Esophagus muscularis mucosa (tissue), 4 donors: Measurements from ENCODE around the gene RIMS1. TPM values are rescaled to one million over a fixed set of nuclear protein-coding genes. Genes with fewer than 3 reads are reported as not detected.
A peak's percentile ranks its signal among the peaks of the same experiment; 100 is the strongest.

Source experiments
- DNase-seq: peaks from one replicate; pipeline ENCODE4 v3.0.0-alpha.2; 2017; ENCODE audit errors: extremely low spot score
- H3K27ac ChIP-seq, 4 donors: fragments of 200-600 bp; sonication (generic); replicated peaks in 1 of 4; 1 replicate in 3 of 4; 2 replicates in 1 of 4; pipeline ENCODE4 v1.5.1; 2016 to 2019; ENCODE audit warnings: mild to moderate bottlenecking in 1 of 4
- H3K27me3 ChIP-seq, 4 donors: fragments of 200-600 bp; sonication (generic); one replicate each; pipeline versions ENCODE4 v1.5.1 to v1.6.0; 2016 to 2019
- H3K36me3 ChIP-seq, 4 donors: fragments of 200-600 bp; sonication (generic); one replicate each; pipeline ENCODE4 v1.5.1; 2016 to 2019
- H3K4me1 ChIP-seq, 4 donors: fragments of 200-600 bp; sonication (generic); one replicate each; pipeline ENCODE4 v1.5.1; 2016 to 2019
- H3K4me3 ChIP-seq, 4 donors: fragments of 200-600 bp; sonication (generic); 1 replicate in 2 of 4; 2 replicates in 2 of 4; pipeline ENCODE4 v1.5.1; 2016 to 2019; ENCODE audit warnings: mild to moderate bottlenecking in 4 of 4, moderate library complexity in 1 of 4
- H3K9me3 ChIP-seq, 4 donors: fragments of 200-600 bp; sonication (generic); 1 replicate in 3 of 4; 2 replicates in 1 of 4; pipeline ENCODE4 v1.5.1; 2016 to 2019
- EP300 ChIP-seq: sonication (generic); formaldehyde crosslinking; IDR thresholded peaks from one replicate; pipeline ENCODE4 v1.6.1; 2017; ENCODE audit warnings: antibody characterized with exemption
- POLR2A ChIP-seq: fragments of 450-650 bp; IDR thresholded peaks from one replicate; pipeline ENCODE4 v1.6.1; 2017; ENCODE audit warnings: antibody characterized with exemption, moderate library complexity, mild to moderate bottlenecking, low read depth
- POLR2AphosphoS5 ChIP-seq, 2 donors: sonication (generic); formaldehyde crosslinking; IDR thresholded peaks; one replicate each; pipeline ENCODE4 v1.6.1; 2017; ENCODE audit warnings: antibody characterized with exemption in 2 of 2
- WGBS: methylation state at CpG from one replicate; pipeline ENCODE4 v1.1.5; 2018; 5-methylcytosine and 5-hydroxymethylcytosine counted together
- intact Hi-C: fragments of 100-400 bp; cut with DNase I; formaldehyde crosslinking; loops from one replicate; pipeline ENCODE4 v1.15.1; 2023
- total RNA-seq, 4 donors: library from RNA; depleted of rRNA; stranded (reverse); fragments of >200 nt; gene quantifications; one replicate each; pipeline versions ENCODE4 v1.1.0 to v1.2.1, GENCODE V29; 2016
- TF ChIP-seq, protein P1 (sequence below), 3 experiments: fragments of 200-600 bp in 2 of 3; fragments of 450-650 bp in 1 of 3; sonication (generic) in 2 of 3; IDR thresholded peaks; one replicate each; pipeline ENCODE4 v1.5.1; 2017 to 2019; ENCODE audit warnings: antibody characterized with exemption in 3 of 3, mild to moderate bottlenecking in 2 of 3, moderate library complexity in 1 of 3

RIMS1 gene
- total RNA-seq, 4 donors from 2014 or later = 35.4 to 88.6 (median 54.0) TPM

DNA sequence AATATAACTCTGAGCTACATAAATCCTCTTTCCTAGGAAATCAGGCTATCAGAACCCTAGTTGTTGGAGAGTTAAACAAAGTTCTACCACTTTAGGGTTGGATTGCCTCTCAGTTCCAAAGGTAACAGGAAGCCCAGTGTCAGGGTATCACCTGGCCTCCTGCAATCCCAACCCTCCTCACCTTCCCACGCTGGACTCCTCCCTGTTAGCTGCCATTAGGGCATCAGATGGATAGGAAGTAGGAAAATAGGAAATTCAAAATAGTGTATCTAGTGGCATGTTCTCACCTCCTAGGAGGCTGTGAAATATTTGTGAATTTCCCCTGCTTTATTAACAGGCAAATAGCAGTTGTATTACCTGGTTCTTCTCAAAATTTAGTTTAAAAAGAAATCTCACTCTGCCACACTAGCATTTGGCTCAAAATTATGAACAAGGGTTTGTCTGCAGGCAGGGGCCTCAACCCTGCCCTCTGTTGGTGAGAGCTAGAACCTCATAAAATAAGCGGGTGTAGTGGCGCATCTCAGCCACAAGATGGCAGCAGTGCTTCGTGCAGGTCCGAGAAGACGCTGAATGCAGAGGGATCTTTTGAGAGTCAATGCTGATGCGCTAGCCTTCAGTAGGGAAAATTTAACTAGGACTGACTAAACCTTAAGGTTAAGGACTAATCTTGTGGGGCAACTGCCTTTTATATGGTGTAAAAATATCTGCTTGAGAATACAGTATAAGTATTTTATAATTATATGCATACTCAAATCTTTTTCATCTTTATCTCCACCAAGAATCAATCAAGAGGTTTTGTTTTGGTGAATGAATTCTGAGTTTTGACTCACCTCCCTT, 525.7 kb downstream of the RIMS1 start:
- DNase-seq = no peak
- Histone ChIP-seq H3K36me3 (no peaks in the 10 kb centered on the region), H3K27ac (no peak overlapping the region), H3K9me3 (no peaks in the 10 kb centered on the region), H3K4me3 (no peak overlapping the region), H3K4me1 (no peaks in the 10 kb centered on the region), H3K27me3 (no peaks in the 10 kb centered on the region)
- intact Hi-C loops = loop anchor here (2.0 to 10.0 kb wide), 4 partner anchors 170 to 913 kb away; no protein-coding TSS in a partner anchor
- 7% methylated on average over 7 of the region's 7 CpGs for WGBS
- TF ChIP-seq POLR2A = no peak
- TF ChIP-seq POLR2AphosphoS5 (IDR thresholded peaks at IDR 0.05) = peak in 1 of 2 donors; percentile 26
- TF ChIP-seq, protein P1, sequence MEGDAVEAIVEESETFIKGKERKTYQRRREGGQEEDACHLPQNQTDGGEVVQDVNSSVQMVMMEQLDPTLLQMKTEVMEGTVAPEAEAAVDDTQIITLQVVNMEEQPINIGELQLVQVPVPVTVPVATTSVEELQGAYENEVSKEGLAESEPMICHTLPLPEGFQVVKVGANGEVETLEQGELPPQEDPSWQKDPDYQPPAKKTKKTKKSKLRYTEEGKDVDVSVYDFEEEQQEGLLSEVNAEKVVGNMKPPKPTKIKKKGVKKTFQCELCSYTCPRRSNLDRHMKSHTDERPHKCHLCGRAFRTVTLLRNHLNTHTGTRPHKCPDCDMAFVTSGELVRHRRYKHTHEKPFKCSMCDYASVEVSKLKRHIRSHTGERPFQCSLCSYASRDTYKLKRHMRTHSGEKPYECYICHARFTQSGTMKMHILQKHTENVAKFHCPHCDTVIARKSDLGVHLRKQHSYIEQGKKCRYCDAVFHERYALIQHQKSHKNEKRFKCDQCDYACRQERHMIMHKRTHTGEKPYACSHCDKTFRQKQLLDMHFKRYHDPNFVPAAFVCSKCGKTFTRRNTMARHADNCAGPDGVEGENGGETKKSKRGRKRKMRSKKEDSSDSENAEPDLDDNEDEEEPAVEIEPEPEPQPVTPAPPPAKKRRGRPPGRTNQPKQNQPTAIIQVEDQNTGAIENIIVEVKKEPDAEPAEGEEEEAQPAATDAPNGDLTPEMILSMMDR (IDR thresholded peaks at IDR 0.05) = peak in 2 of 3 experiments; percentile 100

DNA sequence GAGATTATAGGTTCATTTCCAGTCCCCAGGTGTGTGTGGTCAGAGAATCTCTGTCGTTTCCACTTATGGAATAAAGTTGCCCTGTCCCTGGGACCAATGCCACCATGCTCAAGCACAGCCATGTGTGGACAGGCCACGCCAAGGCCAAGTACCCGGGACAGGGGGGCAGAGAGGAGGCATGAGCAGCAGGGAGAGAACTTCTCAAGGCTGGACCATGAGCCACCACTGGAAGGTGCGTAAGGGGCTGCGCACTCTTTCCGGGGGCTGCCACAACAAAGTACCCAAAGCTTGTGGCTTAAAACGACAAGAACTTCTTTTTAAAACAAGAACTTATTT, 526.3 kb downstream of the RIMS1 start:
- no peaks in the 10 kb centered on the region for H3K4me1 ChIP-seq
- TF ChIP-seq, protein P1 (IDR thresholded peaks at IDR 0.05) = no peak
- TF ChIP-seq POLR2A = no peak
- no peak for TF ChIP-seq EP300
- H3K27ac ChIP-seq = no peak overlapping the region
- intact Hi-C loops = loop anchor here (2.0 to 10.0 kb wide), 4 partner anchors 170 to 912 kb away; no protein-coding TSS in a partner anchor
- H3K9me3 ChIP-seq = no peaks in the 10 kb centered on the region
- no peaks in the 10 kb centered on the region for H3K27me3 ChIP-seq
- DNase-seq = no peak
- H3K36me3 ChIP-seq = no peaks in the 10 kb centered on the region
- no peak overlapping the region for H3K4me3 ChIP-seq
- WGBS = 84% methylated on average over 7 of the region's 7 CpGs

GRCh38 chr6:72413884-72414283, 527.5 kb downstream of the RIMS1 start:
- Histone ChIP-seq H3K36me3 (no peaks in the 10 kb centered on the region), H3K9me3 (no peaks in the 10 kb centered on the region), H3K4me3 (no peak overlapping the region), H3K27me3 (no peaks in the 10 kb centered on the region), H3K27ac (no peak overlapping the region), H3K4me1 (no peaks in the 10 kb centered on the region)
- TF ChIP-seq POLR2A (no peak), POLR2AphosphoS5 (IDR thresholded peaks at IDR 0.05) (no peak), EP300 (no peak)
- TF ChIP-seq, protein P1 (IDR thresholded peaks at IDR 0.05) = no peak
- DNase-seq = no peak
- intact Hi-C loops = loop anchor here (2.0 to 10.0 kb wide), 4 partner anchors 168 to 911 kb away; no protein-coding TSS in a partner anchor
- WGBS = 73% methylated on average over 9 of the region's 9 CpGs

DNA sequence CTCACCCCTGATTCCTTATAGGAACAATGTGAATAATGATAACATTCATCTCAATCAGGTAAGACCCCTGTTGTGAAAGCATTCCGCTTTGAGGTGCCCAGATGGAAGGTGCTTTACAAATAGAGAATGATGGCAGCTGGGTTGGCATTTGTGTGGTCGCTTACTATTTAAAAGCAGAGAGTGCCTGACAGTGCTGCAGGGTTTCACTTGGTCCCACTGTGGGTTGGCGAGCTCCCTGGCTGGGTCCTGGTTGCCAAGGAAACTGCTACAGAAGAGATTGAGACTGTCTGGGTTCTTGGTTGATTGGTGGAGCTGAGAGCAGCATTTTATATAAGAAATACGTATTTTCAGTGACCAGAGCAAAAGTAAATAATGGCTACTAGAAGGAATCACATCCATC, 528.3 kb downstream of the RIMS1 start:
- WGBS = 98% methylated on average over 4 of the region's 4 CpGs
- Histone ChIP-seq H3K27me3 (no peaks in the 10 kb centered on the region), H3K4me3 (no peak overlapping the region), H3K36me3 (no peaks in the 10 kb centered on the region), H3K4me1 (no peaks in the 10 kb centered on the region), H3K9me3 (no peaks in the 10 kb centered on the region), H3K27ac (no peak overlapping the region)
- DNase-seq = no peak
- intact Hi-C loops = loop anchor here (5.0 to 10.0 kb wide), 3 partner anchors 168 to 910 kb away; no protein-coding TSS in a partner anchor
- TF ChIP-seq EP300 (no peak), POLR2A (no peak), POLR2AphosphoS5 (IDR thresholded peaks at IDR 0.05) (no peak)
- TF ChIP-seq, protein P1 (IDR thresholded peaks at IDR 0.05) = no peak
